GM19397 (cell line): ENCODE data around the gene RALGAPA1.
"Not testable (repeated sequence)": the region's sequence is repeated elsewhere in the genome, so short reads cannot be mapped to it uniquely, and the experiment has no call there.

Experiments
- ATAC-seq: cut with Tn5 transposase; IDR thresholded peaks from one replicate; pipeline ENCODE4 v1.9.1; 2021; ENCODE audit warnings: mild to moderate bottlenecking, moderate library complexity; ENCODE audit not compliant: unreplicated experiment

Gene RALGAPA1

DNA sequence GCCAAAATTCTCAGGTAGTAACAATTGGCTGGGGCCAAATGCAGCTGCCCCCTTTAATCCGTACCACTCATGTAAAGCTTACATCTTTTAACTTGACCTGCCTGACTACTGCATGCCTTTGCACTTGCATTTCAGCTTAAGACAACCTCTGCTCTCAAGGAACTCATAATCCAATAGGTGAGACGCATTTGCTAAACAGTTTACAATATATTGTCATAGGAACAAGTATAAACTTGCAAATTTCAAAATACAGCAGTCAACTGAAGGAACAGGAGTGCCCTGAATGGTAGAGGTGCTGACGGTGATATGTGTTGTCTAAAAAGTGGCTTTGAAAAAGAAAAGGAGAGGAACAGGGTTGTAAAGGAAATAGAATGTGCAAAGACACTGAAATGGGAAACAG lies 13.4 kb upstream of the RALGAPA1 start:
- ATAC-seq: no peak

DNA sequence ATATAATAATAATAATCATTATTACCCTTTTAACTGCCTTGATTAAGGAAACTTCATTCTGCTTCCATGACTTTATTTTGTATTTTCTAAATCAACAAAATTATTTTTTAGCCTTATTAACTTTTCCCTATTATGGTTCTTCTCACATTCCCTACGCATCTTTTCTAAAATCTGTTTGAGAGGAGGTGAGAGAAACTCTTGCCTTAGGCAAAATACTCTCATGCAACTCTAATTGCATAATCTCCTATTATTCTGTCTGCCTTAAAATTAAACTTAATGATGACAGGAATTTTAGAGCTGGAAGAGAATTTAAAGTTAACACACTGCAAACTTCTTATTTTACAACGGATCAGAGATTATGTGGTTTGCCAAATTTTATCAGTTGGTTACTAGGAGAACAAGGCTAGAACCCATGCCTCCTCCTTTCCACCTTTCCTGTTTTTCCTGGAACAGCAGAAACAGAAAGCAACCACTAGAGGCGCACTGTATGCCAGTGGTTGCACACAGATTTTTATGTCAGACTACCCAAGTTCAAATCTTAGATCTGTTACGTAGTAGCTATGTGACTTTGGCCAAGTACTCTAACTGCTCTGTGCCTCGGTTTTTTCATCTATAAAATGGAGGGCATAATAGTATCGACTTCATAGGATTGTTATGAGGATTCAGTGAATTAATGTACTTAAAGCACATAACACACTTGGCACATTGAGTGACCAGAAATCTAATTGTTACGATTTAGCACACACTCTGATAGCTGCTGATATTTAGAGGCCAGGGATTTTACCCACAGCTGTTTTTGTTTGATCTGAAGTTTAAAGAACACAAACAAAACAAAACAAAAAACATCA lies 12.7 kb upstream of the RALGAPA1 start:
- ATAC-seq: no peak

DNA sequence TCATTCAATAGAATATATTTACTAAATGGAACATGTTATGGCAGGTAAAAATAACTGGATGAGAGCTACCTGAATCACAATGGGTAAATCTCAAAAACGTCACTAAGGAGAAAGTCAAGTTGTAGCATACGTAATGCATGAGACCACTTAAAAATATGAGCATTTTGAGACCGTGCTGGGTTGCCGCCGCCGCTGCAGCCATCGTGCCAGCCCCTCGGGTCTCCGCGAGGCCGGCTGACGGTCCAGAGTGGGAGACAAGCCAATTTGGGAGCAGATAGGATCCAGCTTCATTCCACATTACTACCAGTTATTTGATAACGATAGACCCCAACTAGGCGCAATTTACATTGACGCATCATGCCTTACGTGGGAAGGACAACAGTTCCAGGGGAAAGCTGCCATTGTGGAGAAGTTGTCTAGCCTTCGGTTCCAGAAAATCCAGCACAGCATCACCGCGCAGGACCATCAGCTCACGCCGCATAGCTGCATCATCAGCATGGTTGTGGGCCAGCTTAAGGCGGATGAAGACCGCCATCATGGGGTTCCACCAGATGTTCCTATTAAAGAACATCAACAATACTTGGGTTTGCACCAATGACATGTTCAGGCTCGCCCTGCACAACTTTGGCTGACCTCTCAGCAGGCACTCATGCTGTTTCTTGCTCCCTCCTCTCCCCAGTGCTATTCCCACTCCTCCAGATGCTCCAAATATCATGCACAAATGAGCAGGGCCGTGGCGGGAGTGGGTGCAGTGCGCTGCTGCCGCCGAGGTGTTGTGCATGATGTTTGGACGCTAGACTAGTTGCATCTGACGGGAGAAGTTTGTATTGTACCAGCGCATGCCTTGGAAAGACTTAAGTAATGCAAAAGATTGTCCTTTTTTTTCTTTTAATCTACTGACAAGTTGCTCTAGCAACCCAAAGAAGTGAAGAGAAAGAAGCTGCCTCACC lies 10.8 kb upstream of the RALGAPA1 start:
- ATAC-seq: no peak

DNA sequence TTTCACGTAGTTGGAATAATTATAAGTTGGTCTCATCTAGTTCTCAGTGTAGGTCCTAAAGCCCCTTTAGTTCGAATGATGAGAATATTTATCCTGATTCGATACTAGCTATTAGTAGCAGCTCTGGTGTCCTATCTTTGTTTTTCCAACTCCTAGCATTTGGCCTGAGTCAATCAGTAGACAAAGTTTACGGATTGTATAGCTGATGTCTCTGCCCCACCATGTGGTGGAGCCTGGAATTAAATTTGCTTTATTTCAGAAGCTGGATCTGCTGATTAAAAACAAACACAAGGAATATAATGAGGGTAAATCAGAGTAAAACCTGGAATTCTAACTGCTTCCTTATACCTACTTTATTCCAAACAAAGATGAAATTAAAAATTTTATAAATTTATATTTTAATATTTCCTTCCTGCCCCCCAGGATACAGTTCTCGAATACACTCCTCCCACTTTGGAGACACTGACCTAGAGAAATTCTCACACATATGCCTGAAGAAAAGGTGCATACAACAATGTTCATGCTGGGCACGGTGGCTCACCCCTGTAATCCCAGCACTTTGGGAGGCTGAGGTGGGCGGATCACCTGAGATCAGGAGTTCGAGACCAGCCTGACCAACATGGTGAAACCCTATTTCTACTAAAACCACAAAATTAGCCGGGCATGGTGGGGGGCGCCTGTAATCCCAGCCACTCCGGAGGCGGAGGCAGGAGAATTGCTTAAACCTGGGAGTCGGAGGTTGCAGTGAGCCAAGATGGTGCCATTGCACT lies 9.4 kb upstream of the RALGAPA1 start:
- ATAC-seq: no peak

DNA sequence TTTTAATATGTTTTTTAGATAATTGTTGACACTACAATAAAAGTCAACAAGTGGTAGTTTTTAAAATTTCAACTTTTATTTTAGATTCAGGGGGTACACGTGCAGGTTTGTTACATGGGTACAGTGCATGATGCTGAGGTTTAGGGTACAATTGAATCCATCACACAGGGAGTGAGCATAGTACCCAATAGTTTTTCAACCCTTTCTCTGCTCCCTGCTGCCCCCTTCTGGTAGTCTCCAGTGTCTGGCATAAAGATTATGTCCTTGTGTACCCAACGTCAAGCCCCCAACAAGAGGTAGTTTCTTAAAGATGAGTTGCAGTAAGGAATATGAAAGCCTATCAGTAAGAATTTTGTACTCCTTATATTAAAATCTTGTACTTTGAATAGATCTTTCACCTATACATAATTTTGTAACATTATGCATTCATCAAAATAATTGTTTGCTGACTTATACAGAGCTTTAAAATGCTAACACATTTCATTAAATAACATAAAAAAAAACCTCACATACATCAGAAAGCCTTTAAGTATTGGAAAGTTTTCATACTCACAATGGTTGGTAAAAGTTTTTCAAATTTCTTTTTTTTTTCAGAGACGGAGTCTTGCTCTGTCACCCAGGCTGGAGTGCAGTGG lies 5.4 kb upstream of the RALGAPA1 start:
- peak; percentile 81 for ATAC-seq

DNA sequence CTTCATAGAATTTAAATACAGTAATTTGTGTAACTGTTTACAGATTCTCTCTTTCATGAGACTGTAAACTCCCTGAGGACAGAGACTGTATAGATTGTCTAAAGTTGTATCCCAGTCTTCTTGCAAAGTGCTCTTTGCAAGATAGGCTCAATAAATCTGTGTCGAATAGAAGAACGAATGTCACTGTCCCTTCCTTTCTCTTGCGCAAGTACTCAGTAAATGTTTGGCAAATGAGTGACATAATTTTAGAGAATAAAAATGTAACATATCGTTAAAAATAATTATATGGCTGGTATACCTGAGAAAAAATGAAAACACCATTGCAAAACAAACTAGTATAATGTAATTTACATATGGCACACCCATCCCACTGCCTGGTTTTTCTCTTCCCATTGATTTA lies 1.9 kb upstream of the RALGAPA1 start:
- no peak for ATAC-seq

DNA sequence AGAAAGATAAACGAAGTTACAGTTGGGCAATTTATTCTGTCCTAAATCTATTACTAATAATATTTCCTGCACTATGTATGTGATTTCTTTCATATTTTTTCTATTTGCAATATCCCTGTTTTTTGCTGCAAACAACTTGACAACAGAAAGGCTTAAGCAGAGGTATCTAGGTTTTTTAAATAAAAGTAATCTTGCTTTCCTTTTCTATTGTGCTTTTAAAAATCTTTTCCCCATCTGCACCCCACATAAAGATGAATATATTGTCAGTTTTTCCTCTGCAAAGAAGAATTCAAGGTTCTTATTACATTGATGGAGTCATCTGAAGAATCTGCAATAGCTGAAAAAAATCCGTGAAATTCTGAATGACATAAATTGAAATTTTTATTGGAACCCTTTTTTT lies 502 bp upstream of the RALGAPA1 start:
- no peak for ATAC-seq

DNA sequence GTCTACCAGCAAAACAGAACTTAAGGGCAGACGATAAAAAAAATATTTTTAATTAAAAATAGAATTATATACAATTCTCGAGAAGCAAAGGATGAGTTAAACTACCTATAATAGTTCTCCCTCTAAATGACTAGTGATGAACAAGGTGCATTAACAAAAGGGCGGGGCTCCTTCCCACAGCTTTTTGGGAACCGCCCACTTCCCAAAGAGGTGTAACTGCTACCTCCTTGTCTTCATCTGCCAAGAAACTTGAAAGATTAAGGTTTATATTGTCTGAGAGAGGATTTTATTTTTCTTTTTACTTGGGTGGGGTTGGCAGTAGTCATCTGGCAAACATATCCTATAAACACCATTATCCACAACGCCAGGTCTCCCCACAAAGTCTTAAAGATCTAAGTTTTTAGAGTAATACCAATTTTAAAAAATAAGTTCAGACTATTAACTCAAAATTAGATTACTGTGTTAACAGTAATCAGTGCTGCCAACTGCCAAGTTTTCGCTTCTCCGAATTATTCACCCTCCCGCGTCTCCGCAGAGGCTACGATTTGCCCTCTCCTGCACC lies 938 bp downstream of the RALGAPA1 start:
- no peak for ATAC-seq

DNA sequence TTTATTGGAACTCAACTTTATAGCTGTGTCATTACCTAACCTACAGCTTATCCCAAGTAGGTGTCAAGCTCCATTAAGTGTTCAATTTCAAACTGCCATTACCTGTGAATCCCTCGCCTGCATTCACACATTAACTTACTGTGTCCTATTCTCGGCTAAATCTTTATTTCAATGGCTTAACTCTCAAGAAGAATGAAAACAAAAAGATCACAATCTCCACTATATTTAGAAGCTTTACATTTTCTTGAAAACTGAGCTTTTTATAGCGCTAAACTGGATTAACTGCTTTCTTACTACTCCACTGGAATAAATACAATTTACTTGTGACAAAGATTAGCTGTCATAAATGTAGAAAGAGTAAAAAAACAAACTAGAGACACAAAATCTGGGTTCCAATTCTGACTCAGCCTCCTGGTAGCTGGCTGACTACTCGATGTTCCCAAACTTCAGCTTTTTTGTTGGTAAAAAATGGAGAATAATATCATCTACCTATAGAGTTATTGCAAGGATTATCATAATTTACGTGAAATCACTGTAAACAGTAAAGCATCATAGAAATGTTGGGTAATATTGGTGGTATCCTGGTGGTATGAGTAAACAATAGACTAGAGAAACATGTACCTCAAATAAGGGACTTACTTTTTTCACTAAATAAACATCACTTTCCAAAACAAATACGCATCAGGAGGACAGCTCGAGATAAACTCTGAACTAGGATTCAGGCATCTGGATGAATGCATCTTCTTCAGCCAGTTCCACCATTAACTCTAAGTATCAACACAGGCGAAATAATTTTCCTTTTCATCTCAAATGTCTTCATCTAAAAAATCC lies 1.7 kb downstream of the RALGAPA1 start:
- no peak for ATAC-seq

DNA sequence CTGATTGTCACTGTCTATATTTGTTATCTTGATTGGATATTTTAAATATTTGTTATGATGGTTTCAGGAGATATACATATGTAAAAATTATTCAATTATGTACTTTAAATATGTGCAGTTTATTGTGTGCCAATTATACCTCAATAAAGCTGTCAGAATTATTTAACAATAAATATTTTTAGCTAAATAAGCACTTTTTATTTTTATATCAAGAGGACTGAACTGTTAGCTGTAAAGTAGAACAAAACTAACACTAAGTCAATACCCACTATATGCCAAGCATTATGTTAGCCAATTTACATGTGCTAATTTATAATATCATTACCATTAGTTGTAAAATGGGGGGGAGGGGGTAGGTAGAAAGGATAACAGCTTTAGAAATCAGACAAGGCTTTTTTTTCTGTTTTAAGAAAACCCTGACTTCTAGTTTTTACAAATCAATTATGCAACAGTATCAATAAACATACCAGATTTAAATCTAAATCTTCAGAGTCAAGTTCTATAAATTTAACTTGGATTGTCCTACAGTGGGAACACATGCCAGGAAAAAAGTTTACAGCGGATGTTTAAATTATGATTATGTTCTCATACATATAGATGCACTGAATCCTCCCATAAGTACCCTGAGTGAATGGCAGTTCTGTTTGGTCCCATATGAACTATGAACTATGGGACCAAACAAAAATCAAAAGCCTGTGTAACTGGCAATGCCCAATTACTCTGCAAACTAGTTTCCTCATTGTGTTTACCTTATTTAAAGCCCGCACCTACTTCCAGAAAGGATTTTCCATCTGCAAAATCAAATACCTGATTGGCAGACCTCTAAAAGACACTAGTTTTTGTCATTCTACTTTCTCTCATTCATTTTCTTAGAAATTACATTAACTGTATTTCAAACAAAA lies 2.8 kb downstream of the RALGAPA1 start:
- no peak for ATAC-seq

DNA sequence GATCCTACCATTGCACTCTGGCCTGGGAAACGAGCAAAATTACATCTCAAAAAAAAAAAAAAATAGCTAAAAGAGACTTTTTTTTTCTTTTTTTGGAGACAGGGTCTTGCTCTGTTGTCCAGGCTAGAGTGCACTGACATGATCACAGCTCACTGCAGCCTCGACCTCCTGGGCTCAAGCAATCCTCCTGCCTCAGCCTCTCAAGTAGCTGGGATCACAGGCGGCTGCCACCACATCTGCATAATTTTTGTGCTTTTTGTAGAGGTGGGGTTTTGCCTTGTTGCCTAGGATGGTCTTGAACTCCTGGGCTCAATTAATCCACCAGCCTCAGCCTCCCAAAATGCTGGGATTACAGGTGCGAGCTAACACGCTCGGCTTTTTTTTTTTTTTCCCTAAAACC lies 11.3 kb downstream of the RALGAPA1 start:
- no peak for ATAC-seq

DNA sequence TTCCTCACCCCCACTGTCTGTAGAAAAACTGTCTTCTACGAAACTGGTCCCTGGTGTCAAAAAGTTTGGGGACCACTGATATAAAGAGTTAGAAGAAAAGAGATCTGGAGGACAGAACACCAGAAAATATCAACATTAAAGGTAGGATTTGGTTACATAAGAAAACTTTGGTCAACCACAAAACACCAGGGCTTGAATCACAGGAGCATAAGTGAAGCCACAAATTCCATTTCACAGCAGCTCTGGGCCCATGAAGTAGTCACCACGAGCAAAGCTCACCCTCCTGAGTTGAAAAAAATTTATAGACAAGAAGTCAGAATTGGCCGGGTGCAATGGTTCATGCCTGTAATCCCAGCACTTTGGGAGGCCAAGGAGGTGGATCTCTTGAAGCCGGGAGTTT lies 19.4 kb downstream of the RALGAPA1 start:
- no peak for ATAC-seq

DNA sequence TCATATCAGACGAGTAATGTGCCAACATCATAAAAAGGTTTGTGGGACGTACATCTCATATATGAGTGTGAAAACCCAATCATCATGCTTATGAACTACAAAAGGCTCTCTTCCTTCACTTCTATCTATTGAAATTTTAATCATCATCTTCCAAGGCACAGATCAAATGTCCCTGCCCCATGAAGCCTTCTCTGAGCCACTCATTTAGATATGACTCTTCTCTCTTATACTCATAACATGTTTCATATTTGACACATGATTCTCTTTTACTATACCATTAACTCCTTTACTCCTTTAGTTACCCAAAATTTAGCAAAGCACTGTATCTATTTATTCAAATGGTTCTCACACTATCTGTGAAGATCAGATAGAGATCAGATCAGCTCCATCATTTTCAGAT lies 22.2 kb downstream of the RALGAPA1 start:
- ATAC-seq: no peak

DNA sequence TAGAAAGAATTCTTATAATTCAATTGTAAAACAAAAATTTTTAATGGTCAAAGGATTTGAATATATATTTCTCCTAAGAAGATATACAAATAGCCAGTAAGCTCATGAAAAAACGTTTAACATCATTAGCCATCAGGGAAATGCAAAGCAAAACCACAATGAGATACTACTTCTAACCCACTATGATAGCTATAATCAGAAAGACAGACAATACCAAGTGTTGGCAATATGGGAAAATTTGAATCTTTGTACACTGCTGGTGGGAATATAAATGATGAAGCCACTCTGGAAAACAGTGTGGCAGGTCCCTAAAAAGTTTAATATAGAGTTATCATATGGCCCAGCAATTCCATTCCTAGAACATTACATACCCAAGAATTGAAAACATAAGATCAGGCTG lies 25.4 kb downstream of the RALGAPA1 start:
- ATAC-seq: no peak

DNA sequence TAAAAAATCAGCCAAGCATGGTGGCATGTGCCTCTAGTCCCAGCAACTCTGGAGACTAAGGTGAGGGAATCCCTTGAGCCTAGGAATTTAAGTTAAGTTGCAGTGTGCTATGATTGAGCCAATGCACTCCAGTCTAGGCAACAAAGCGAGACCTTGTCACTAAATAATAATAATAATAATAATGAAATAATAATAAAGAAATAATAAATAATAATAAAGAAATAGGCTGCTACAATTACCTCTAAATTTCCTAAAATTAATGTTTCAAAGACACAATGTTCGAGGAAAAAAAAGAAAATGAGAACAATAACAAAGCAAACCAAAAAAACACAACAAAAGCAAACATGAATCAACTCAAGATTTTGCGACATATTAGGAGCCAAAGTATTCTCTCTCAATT lies 29.7 kb downstream of the RALGAPA1 start:
- no peak for ATAC-seq

DNA sequence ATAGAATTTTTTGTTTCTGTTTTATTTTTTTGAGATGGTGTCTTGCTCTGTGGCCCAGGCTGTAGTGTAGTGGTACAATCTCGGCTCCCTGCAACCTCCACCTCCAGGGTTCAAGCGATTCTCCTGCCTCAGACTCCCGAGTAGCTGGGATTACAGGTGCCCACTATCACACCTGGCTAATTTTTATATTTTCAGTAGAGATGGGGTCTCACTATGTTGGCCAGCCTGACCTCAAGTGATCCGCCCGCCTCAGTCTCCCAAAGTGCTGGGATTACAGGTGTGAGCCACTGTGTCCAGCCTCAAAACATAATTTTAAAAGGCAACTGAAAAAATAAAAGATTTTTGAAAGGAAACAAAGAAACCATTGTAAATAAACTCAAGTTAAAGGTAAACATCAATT lies 31.5 kb downstream of the RALGAPA1 start:
- ATAC-seq: not testable (repeated sequence)

DNA sequence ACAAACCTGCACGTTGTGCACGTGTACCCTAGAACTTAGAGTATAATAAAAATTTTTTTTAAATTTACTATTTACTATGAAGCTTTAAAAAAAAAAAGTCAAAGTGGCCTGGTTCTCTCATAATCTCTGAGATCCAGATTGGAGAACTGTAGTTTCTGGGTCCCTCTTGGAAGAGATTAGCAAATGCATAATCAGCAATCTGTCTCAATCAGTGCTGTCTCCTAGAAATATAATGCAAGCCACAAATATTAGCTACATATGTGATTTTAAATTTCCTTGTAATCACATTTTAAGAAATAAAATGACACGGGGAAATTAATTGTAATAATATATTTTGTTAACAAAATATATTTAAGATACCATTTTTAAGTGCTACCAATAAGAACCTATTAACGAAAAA lies 32.3 kb downstream of the RALGAPA1 start:
- no peak for ATAC-seq

DNA sequence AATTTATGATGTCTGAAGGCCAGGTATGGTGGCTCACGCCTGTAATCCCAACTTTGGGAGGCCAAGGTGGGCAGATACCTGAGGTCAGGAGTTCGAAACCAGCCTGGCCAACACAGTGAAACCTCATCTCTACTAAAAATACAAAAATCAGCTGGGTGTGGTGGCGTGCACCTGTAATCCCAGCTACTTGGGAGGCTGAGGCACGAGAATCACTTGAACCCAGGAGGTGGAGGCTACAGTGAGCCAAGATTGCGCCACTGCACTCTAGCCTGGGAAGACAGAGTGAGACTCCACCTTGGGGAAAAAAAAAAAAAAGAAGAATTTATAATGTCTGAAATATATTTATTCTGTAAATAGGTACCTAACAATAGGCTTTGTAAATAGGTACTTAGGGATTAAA lies 33.0 kb downstream of the RALGAPA1 start:
- ATAC-seq: not testable (repeated sequence)

DNA sequence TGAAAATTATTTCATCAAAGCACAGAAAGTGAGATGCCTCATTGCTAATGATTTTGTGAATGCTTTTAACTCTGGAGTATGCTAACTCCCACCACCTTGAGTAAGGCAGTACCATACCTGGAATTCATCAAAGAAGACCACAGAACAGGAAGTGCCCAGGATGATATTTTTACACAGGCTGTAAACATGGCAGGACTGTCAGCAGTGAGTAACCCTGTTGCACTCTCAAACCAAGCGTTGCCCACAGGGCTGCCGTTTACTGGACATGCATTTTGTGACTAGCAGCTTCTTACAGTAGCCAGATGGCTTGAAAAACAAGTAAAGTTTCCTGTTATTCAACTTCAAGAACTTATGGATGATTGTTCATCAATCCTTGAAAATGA lies 42.4 kb downstream of the RALGAPA1 start:
- no peak for ATAC-seq
